Calu3 (cell line): Measurements from ENCODE around the gene GPATCH1. TPM values are rescaled to one million over a fixed set of nuclear protein-coding genes. Genes with fewer than 3 reads are reported as not detected.
"Not testable (repeated sequence)": the region's sequence is repeated elsewhere in the genome, so short reads cannot be mapped to it uniquely, and the experiment has no call there.

Experiments
- Bru-seq: library from RNA; stranded (reverse); fragments of 400-500 nt; gene quantifications from one replicate; lab custom pipeline; 2021; lab: Mats Ljungman, UMichigan
- BruChase-seq, 2 experiments: library from RNA; stranded (reverse); fragments of 400-500 nt; gene quantifications; one replicate each; lab custom pipeline; 2021; lab: Mats Ljungman, UMichigan
- BruUV-seq: library from RNA; stranded (reverse); fragments of 400-500 nt; replicated peaks from 2 replicates; lab custom pipeline; 2021; lab: Mats Ljungman, UMichigan
- CTCF ChIA-PET: fragments of 300-600 bp; sonication (Branson Sonifier 250); formaldehyde crosslinking; loops from one replicate; lab custom pipeline; 2022; ENCODE audit warnings: antibody characterized with exemption; lab: Charles Lee
- DNase-seq: peaks from one replicate; pipeline ENCODE4 v3.0.0; 2022
- H3K27ac Mint-ChIP-seq: one replicate; pipeline ENCODE4 v1.8.0; 2022; ENCODE audit warnings: mixed read lengths; ENCODE audit not compliant: unreplicated experiment
- H3K27me3 Mint-ChIP-seq: one replicate; pipeline ENCODE4 v1.8.0; 2022; ENCODE audit warnings: mixed read lengths; ENCODE audit not compliant: unreplicated experiment
- H3K36me3 Mint-ChIP-seq: one replicate; pipeline ENCODE4 v1.8.0; 2022; ENCODE audit warnings: mild to moderate bottlenecking, moderate library complexity, mixed read lengths; ENCODE audit not compliant: insufficient read depth, unreplicated experiment
- H3K4me1 Mint-ChIP-seq: one replicate; pipeline ENCODE4 v1.8.0; 2022; ENCODE audit warnings: mild to moderate bottlenecking, low read depth, mixed read lengths; ENCODE audit not compliant: unreplicated experiment
- H3K4me3 Mint-ChIP-seq: one replicate; pipeline ENCODE4 v1.8.0; 2022; ENCODE audit warnings: mild to moderate bottlenecking, low read depth, moderate library complexity, mixed read lengths; ENCODE audit not compliant: unreplicated experiment
- H3K9me3 Mint-ChIP-seq: one replicate; pipeline ENCODE4 v1.8.0; 2022; ENCODE audit warnings: low read depth, mixed read lengths; ENCODE audit not compliant: unreplicated experiment
- intact Hi-C: fragments of 100-400 bp; cut with micrococcal nuclease; formaldehyde crosslinking; loops from one replicate; pipeline ENCODE4 v1.10.0; 2022; ENCODE audit not compliant: unreplicated experiment
- long read RNA-seq: library from polyadenylated mRNA; stranded (forward); transcript quantifications from one replicate; pipeline ENCODE4 v2.0.0, GENCODE V29; 2022
- total RNA-seq: library from RNA; stranded (reverse); gene quantifications from 2 replicates; pipeline ENCODE4 v1.2.3, GENCODE V29; 2022
- TF ChIP-seq, protein P1 (sequence below): fragments of 200-600 bp; IDR thresholded peaks from one replicate; pipeline ENCODE4 v1.8.0; 2022; ENCODE audit warnings: antibody characterized with exemption; ENCODE audit not compliant: unreplicated experiment

The GPATCH1 gene, protein sequence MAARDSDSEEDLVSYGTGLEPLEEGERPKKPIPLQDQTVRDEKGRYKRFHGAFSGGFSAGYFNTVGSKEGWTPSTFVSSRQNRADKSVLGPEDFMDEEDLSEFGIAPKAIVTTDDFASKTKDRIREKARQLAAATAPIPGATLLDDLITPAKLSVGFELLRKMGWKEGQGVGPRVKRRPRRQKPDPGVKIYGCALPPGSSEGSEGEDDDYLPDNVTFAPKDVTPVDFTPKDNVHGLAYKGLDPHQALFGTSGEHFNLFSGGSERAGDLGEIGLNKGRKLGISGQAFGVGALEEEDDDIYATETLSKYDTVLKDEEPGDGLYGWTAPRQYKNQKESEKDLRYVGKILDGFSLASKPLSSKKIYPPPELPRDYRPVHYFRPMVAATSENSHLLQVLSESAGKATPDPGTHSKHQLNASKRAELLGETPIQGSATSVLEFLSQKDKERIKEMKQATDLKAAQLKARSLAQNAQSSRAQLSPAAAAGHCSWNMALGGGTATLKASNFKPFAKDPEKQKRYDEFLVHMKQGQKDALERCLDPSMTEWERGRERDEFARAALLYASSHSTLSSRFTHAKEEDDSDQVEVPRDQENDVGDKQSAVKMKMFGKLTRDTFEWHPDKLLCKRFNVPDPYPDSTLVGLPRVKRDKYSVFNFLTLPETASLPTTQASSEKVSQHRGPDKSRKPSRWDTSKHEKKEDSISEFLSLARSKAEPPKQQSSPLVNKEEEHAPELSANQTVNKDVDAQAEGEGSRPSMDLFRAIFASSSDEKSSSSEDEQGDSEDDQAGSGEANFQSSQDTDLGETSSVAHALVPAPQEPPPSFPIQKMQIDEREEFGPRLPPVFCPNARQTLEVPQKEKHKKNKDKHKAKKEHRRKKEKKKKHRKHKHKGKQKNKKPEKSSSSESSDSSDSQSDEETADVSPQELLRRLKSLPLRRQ
- 16.3 and 17.0 TPM in 2 replicates for total RNA-seq
- percentile 69 among the genes with signal in this experiment for Bru-seq, nascent RNA
- percentile 65 among the genes with signal in this experiment for BruChase-seq, experiment 1, labeled RNA remaining after a 6-hour chase
- percentile 66 among the genes with signal in this experiment for BruChase-seq, experiment 2, labeled RNA remaining after a 2-hour chase
- long read RNA-seq, transcript GPATCH1-201 (20 exons, 3,492 nt): major isoform, 16 of 21 reads
- long read RNA-seq, partial matches to known transcripts: 3 of 21 reads
- long read RNA-seq, other reads (novel, unspliced or antisense): 2 of 21 reads

- TF ChIP-seq, protein P1, sequence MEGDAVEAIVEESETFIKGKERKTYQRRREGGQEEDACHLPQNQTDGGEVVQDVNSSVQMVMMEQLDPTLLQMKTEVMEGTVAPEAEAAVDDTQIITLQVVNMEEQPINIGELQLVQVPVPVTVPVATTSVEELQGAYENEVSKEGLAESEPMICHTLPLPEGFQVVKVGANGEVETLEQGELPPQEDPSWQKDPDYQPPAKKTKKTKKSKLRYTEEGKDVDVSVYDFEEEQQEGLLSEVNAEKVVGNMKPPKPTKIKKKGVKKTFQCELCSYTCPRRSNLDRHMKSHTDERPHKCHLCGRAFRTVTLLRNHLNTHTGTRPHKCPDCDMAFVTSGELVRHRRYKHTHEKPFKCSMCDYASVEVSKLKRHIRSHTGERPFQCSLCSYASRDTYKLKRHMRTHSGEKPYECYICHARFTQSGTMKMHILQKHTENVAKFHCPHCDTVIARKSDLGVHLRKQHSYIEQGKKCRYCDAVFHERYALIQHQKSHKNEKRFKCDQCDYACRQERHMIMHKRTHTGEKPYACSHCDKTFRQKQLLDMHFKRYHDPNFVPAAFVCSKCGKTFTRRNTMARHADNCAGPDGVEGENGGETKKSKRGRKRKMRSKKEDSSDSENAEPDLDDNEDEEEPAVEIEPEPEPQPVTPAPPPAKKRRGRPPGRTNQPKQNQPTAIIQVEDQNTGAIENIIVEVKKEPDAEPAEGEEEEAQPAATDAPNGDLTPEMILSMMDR: no peak
- BruUV-seq: no TSS peak
- DNase-seq: peak; percentile 95
- no peaks in the 10 kb centered on the region for H3K9me3 Mint-ChIP-seq
- H3K4me1 Mint-ChIP-seq: peaks cover 49% of the 10 kb centered on the region
- peak within 1 kb of the TSS; percentile 70 for H3K27ac Mint-ChIP-seq
- H3K4me3 Mint-ChIP-seq: peak within 1 kb of the TSS; percentile 95
- H3K27me3 Mint-ChIP-seq: no peaks in the 10 kb centered on the region
- H3K36me3 Mint-ChIP-seq: peaks cover 17% of the 10 kb centered on the region
- intact Hi-C loops: no loop called here
- CTCF ChIA-PET: interaction anchor here (0.6 to 0.7 kb wide), 5 partner anchors 41 to 364 kb away, joined by 3 to 11 read pairs (median 4); no protein-coding TSS in a partner anchor
These were observed at the start of gene GPATCH1 for GRCh38 chr19:33080761-33081681. GPATCH1 (plus strand) TSS chr19:33081181; CDS start chr19:33081194, 13 bp downstream.

- Mint-ChIP-seq H3K27ac (peak overlapping the region; percentile 37), H3K27me3 (no peaks in the 10 kb centered on the region), H3K4me3 (no peak overlapping the region), H3K4me1 (peaks cover 14% of the 10 kb centered on the region), H3K36me3 (peaks cover 39% of the 10 kb centered on the region), H3K9me3 (peaks cover 2% of the 10 kb centered on the region)
- CTCF ChIA-PET: interaction anchor here (0.6 to 1.7 kb wide), 7 partner anchors 8 to 328 kb away, joined by 3 to 16 read pairs (median 3); partner anchors contain the start of gene FAAP24
- BruUV-seq: no TSS peak
- intact Hi-C loops: no loop called here
- TF ChIP-seq, protein P1: no peak
- DNase-seq: no peak
These were observed 48.7 kb upstream of the GPATCH1 start for GRCh38 chr19:33032218-33032781.

GRCh38 chr19:33035461-33035860, 45.5 kb upstream of the GPATCH1 start:
- peaks cover 49% of the 10 kb centered on the region for H3K36me3 Mint-ChIP-seq
- H3K4me3 Mint-ChIP-seq: no peak overlapping the region
- CTCF ChIA-PET: interaction anchor here (0.7 kb wide), 1 partner anchor 13 kb away, joined by 4 read pairs; no protein-coding TSS in a partner anchor
- H3K9me3 Mint-ChIP-seq: no peaks in the 10 kb centered on the region
- H3K27ac Mint-ChIP-seq: no peak overlapping the region
- BruUV-seq: no TSS peak
- intact Hi-C loops: no loop called here
- no peak for DNase-seq
- TF ChIP-seq, protein P1: no peak
- no peaks in the 10 kb centered on the region for H3K27me3 Mint-ChIP-seq
- peaks cover 36% of the 10 kb centered on the region for H3K4me1 Mint-ChIP-seq

GRCh38 chr19:33036370-33037167, 44.4 kb upstream of the GPATCH1 start:
- H3K27me3 Mint-ChIP-seq, BruUV-seq, H3K27ac Mint-ChIP-seq, H3K9me3 Mint-ChIP-seq, intact Hi-C loops, H3K4me3 Mint-ChIP-seq, CTCF ChIA-PET, DNase-seq: not testable (repeated sequence)
- Mint-ChIP-seq H3K36me3 (peaks cover 54% of the 10 kb centered on the region), H3K4me1 (peaks cover 47% of the 10 kb centered on the region)

GRCh38 chr19:33037168-33038025, 43.6 kb upstream of the GPATCH1 start:
- CTCF ChIA-PET, intact Hi-C loops, H3K9me3 Mint-ChIP-seq, DNase-seq, H3K4me3 Mint-ChIP-seq, H3K27me3 Mint-ChIP-seq: not testable (repeated sequence)
- TSS peak; percentile 97 for BruUV-seq
- peaks cover 58% of the 10 kb centered on the region for H3K36me3 Mint-ChIP-seq
- H3K4me1 Mint-ChIP-seq: peaks cover 53% of the 10 kb centered on the region
- peak overlapping the region; percentile 50 for H3K27ac Mint-ChIP-seq
